DMS114 treated with DMSO at 0.1 percent for 48 hours (cell line): ENCODE measurements around the gene TTC16.
A peak's percentile ranks its signal among the peaks of the same experiment; 100 is the strongest.

Experiments
- DNase-seq: peaks from one replicate; lab custom pipeline; 2025; ENCODE audit not compliant: unreplicated experiment; lab: John Stamatoyannopoulos, UW

Gene TTC16, protein sequence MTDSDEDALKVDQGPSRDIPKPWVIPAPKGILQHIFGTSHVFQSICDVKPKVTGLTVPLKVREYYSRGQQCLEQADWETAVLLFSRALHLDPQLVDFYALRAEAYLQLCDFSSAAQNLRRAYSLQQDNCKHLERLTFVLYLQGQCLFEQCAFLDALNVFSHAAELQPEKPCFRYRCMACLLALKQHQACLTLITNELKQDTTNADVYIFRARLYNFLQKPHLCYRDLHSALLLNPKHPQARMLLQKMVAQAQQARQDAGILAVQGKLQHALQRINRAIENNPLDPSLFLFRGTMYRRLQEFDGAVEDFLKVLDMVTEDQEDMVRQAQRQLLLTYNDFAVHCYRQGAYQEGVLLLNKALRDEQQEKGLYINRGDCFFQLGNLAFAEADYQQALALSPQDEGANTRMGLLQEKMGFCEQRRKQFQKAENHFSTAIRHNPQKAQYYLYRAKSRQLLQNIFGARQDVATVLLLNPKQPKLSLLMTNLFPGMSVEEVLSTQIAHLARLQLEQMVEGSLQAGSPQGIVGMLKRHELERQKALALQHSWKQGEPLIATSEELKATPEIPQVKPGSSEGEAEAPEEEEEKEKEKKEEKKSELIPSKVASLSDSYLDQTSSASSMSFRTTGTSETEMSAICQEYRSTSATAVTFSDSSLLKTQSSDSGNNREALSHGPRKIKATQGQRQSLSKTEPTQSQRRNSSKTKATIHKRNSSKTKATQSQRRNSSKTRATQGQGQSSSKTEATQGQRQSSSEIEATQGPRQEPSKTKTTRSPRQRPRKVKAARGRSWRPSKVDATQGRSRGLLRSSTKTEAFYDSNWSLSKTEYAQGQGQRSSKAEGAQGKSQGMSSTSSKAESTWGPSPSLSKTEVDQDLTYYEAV

DNA sequence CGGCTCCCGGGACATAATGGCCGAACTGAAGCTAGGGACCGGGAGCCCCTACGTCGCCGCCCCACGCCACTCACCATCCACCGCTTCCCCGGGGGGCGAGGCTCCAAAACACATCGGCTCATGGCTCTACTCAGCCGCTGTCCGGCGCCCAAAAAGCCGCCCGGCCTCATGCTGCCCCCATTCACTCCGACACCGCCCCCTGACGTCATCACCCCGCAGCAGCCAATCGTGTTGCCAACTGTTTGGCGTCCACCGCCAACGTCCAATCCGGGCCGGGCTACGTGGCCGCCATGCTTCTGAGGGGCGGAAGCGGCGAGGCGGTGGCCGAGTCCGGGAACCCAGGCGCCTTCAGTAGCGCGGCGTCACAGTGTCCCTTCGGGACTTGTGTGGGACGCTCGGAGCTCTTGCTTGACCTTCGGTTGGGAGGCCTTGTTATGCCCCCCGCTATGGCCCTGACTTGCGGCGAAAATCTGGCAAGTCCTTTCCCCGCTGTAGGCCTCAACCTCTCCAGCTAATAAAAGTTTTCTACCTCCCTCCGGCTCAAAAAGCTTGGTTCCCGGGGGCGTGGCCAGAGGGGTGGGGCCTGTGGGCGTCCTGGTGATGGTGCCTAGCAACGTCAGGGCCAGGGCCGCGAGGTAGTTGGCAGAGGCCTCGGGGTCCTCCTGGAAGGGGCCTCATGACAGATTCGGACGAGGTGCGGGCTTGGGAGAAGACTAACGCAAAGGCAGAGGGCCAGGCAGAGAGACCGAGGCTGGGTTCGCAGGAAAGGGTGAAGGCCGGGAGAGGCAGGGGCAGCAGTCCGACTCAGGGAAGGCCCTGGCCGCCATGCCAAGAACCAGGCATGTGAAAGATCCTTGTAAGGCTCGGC lies at the start of gene TTC16, which contains the start of gene PTRH1:
TSS of gene TTC16 (plus strand) at position 610 of the 868 bp plus-strand sequence. CDS start at position 677, 67 bp downstream.
TSS of gene PTRH1 (minus strand) at position 194 of the 868 bp plus-strand sequence. CDS start at position 170, 24 bp downstream.
- DNase-seq, result peak; percentile 84

DNA sequence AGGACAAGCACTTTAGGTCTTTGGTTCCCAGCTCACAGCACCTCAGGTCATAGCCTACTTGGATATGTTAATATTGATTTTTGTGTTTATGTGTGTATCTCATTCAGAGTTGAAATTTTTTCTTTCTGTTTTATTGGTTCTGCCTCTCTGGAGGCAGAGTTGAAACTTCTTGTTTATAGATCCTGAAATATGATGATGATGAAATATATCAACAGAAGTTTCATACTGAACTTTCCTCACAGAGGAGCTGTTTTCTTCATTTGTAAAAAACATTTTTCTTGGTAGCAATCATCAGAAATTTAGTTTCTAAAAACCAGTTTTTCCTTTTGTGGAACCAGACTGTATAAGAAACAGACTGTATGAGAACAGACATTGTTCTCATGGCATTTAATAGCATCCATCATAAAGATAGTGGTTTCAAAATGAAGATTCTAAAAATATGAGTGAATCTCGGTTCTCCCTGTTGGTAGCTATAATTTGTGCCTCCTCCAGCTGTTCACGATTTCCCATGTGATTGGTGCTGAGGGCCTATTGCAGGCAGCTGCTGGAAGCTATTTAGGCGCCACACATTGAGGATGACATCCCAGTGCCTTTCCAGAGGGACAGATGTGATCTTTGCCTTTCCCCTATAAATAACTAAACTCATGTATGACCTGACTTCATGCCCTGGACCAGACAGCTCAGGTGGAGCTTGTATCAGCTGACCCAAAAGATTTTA lies 48.6 kb upstream of the TTC16 start:
- no peak for DNase-seq

DNA sequence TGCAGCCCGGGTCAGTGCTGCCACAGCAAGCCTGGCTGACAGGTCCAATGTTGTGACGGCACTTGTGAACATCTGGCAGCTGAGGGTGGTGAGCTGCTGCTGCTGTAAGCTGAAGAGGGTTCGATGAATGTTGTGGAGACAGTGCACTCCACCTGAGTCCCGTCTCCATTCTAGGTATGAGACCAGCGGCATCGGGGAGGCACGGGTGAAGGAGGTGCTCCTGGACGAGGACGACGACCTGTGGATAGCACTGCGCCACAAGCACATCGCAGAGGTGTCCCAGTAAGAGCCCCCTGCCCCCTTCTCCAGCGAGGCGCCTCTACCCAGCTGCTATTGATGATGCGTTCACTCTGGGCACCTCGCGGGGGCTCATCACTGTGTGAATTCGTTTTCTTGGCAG lies 48.0 kb upstream of the TTC16 start:
- no peak for DNase-seq

DNA sequence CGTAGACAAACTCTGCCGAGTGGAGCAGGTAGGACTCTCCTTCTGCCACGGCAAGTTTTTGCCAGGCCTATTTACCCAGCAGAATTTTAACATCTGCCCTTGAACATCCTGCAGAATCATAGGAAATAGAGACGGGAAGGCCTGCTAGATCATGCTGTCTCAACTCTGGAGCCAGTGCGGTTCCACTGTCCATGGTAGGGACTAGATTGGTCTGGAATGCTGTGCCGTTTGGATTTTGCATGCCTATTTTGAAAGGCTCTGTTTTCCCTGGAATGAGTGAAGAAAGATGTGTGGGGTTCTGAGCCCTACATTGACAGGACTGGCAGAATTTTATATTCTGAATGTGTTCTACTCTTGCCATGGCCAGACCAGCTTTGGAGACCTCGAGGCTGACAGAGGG lies 42.6 kb upstream of the TTC16 start:
- DNase-seq, result no peak

DNA sequence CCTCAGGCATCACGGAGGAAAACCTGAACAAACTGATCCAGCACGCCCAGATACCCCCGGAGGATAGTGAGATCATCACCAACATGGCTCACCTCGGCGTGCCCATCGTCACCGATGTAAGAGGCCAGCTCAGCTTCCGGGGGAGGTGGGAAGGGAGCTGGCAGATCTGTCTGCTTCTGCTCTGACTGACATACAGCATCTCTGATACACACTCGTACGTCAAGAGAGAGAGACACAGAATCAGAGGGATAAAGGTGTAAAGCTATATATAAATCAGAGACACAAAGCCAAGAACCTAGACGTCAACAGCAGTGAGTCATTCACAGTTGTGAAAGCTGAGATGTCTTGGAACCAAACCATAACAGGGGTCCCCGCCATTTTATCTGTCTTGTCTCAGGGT lies 39.2 kb upstream of the TTC16 start:
- DNase-seq, result no peak

DNA sequence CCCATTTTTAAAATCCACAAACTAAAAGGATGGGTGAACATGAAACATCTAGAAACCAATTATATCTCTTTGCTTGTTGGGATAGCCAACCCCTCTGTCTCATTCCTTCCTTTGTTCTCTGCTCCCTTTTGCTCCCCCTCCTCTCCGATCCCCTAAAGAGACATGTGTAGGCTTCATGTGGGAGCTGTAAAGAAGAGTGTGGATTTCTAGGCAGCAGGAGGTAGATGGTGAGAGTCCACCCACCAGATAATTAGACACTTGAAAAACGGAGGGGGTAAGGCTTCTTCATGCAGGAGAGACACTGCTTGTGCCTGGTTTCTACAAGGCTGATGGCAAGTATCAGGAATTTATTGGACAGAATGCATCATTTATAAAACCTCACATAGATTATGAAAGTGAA lies 36.4 kb upstream of the TTC16 start:
- no peak for DNase-seq

DNA sequence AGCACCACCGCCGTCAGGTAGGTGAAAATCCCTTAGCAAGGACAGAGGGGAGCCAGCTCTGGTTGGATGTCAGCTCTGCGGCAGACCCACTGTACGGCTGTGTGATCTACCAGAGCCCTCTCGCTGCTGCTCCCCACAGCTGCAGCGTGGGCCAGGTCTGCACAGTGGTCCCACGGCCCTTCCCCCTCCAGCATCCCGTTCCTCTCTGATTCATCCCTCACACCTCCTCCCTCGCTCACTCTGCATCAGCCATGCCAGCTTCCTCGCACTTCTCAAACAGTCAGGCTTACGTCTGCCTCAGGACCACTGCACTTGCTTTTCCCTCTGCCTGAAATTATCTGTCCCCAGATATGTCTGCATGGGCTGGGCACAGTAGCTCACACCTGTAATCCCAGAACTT lies 35.7 kb upstream of the TTC16 start:
- DNase-seq, result no peak

DNA sequence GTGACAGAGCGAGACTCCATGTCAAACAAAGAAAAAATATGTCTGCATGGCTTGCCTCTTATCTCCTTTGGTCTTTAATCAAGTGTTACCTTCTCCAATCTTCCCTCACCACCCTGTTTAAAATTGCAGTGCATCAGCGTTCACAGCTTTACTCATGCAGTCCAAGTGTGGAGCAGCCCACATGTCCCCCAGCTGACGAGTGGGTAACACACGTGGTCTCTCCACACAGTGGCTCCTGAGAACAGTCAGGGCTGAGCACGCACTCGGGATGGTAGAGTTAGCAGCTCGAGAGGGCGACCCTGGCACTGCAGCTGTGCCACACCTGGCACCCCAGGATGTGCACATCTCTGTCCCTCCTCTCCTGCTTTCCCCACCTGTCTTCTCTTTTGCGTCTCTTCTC lies 35.0 kb upstream of the TTC16 start:
- no peak for DNase-seq

DNA sequence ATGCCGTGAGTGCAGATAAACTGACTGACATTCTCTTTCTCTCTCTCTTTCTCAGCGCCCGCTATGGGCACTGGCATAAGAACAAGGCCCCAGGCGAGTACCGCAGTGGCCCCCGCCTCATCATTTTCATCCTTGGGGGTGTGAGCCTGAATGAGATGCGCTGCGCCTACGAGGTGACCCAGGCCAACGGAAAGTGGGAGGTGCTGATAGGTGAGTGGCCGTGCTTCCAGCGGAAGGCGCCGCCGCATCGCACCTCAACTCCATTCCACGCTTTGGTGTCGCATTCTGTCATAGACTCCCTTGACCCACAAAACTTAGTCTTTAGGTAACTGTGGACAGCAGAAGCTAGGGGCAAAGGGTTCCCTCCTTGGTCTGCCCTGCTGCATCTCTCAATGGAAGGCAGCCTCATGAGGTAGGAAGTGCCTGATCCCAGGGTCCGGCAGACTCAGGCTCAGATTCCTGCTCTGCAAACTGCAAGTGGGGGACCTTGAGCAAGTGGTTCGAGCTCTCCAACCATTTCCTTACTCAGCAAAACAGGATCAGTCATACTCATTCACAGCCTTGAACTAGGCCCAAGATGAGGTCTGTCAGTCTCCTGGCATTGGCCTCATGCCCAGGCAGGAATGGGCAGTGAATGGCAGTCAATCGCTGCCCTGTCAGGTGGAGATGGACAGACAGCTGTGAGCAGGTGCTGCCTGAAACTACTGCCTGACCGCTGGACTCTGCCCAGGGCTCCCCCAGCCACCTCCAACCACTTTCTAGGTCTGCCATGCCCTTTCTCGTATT lies 33.3 kb upstream of the TTC16 start:
- no peak for DNase-seq

DNA sequence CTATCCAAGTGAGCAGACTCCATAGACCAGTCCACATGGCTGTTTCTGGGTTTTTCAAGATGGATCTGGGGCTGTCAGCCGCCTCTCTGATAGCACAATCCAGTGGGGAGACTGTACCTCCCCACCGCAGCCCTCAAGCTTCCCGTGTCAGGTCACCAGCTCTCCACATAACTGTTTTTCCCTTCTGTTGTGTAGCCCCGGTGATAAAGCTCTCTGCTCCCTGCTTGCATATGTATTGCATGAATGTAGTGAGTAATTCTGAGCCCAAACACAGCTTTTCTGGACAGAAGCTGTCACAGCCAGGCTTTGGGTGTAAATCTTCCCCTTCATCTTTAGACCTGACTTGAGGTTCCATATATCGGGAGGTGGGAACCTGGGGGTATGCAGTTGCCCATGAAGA lies 32.2 kb upstream of the TTC16 start:
- no peak for DNase-seq

DNA sequence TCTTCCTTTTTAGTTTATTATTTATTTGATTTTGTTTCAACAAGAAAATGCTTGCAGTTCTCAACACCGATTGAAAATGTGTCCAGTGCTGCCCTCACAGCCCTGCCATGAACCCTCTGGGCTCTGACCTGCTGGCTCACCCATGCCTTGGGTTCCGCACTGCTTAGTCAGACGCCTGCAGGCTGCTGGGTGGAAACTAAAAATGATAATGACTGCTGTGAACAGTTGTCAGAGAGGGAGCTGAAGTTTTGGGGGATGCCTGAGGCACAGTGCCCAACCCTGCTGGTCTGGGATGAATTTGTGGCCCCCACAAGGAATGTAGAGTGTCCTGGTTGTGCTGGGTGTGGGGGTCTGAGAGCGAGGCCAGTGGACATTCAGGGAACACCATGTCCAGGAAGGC lies 31.3 kb upstream of the TTC16 start:
- DNase-seq, result no peak

DNA sequence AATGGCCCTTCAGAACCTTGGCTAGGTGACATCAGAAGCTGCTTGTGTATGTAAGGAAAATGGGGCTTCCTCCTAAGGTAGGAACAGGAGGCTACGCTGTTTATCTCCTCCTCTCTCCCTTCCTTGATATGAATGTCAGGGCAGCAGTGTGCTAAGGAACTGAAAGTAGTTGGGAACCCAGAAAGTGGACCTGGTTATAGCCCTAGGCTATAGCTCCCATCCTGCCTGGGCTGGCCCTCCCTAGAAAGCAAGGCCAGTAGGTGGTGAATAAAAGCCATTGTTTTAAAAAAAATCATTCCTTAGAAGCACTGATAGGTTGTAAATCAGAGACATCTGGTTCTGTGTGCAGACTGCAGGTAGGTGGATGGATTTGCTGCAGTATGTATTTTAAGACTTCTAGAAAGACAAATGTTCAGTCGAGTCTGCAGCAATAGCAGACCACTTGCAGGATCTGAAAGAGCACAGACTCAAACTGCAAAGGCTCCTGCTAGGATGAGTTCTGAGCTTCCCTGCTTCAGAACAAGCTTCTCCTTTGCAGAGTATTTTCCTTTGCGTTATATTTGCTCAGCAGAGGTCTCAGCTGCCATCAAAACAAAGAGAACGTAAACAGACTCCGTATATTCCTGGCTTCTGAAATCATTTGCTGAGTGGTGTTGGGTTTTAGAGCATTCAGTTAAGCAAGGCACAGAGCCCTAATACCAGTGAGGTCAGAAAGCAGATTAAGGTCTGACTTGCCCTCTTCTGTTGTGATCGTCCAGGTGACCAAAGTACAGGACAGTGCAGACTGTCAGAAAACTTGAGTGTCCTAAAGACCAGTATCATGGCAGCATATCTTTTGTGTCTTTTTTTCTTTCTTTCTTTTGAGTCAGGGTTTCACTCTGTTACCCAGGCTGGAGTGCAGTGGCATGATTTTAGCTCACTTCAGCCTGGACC lies 29.2 kb upstream of the TTC16 start:
- DNase-seq, result no peak

DNA sequence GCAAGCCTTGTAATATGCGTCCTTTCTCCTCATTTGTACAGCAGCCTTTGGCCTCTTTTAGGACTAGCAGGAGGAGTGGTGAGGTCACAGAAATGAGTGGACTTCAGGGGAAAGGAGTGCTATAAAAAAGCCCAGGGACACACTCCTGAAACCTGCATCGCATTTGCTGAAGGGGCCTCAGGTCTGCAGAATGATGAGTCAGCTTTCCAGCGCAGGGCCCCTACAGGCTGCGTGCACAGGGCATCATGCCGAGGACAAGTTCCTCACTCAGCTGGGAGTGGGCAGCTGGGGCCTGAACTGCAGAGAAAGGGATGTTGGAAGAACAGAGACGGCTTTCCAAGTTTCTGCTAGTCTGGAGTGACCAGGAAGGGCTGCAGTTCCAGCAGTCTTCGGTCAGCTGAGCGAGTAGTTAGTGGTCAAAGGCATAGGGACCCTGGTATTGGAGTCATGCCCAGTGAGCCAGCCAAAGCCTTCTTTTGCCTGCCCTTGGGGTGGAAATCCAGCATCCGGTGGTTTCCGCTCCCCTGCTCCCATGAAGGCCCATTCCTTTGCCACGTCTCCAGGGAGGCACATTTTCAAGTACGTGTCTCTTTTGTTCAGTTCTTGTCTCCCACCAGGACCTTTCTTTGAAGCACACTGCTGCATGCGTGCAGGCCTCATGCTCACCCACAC lies 26.4 kb upstream of the TTC16 start:
- no peak for DNase-seq

DNA sequence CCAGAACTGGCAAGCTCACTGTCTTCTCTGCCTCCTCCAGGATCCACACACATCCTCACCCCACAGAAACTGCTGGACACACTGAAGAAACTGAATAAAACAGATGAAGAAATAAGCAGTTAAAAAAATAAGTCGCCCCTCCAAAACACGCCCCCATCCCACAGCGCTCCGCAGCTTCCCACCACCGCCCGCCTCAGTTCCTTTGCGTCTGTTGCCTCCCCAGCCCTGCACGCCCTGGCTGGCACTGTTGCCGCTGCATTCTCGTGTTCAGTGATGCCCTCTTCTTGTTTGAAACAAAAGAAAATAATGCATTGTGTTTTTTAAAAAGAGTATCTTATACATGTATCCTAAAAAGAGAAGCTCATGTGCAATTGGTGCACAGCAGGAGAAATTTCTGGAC lies 25.1 kb upstream of the TTC16 start:
- no peak for DNase-seq

DNA sequence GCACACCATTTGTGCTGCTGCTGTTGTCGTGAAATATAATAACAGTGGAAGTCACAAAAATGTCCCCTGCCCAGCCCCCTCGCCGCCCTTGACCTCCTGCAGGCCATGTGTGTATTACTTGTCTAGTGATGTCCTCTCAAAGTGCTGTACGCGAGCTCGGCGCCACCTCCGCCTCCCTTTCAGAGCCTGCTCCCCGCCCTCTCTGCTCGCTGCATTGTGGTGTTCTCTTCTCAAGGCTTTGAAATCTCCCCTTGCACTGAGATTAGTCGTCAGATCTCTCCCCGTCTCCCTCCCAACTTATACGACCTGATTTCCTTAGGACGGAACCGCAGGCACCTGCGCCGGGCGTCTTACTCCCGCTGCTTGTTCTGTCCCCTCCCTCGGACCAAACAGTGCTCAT lies 23.8 kb upstream of the TTC16 start:
- no peak for DNase-seq

DNA sequence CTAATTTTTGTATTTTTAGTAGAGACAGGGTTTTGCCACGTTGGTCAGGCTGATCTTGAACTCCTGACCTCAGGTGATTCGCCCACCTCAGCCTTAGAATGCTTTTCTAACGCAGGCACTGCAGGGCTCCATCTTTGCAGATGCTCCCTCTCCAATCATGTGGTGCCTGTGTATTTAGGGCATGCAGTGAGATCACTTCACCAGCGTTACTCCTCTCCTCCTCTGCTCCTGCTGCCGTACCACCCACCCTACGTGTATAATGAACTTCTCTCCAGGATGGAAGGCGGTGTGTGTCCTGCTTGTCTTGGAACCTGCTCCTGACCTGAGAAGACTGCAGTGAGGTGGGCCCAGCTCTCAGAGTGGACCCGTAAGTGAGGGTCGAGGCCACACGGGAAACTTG lies 22.7 kb upstream of the TTC16 start:
- DNase-seq, result no peak

DNA sequence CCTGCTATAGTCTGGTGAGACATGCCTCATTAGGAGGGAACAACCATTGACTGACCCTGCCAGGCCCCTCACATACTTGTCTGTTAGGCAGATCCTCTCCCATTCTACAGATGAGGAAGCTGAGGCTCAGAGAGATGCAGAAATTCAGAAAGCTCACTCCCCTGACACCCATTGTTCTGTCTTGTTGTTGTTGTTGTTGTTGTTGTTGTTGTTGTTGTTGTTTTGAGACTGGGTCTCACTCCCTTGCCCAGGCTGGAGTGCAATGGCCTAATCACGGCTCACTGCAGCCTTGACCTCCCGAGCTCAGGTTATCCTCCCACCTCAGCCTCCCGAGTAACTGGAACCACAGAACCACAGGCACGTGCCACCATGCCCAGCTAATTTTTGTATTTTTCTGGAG lies 22.2 kb upstream of the TTC16 start:
- no peak for DNase-seq
